ENCODE results near the gene CSRP1. TPM values are rescaled to one million over a fixed set of nuclear protein-coding genes. Genes with fewer than 3 reads are reported as not detected.

Gene CSRP1
- 453 to 628 TPM (median 468 TPM) in 5 replicates for total RNA-seq (2022; extraction: Qiagen RNA extraction; ENCODE audit: low read depth)

GRCh38 chr1:201506557-201507359, at the start of gene CSRP1:
TSS of gene CSRP1 (minus strand) at chr1:201507123. CDS start at chr1:201496303, 10,820 bp downstream.

GRCh38 chr1:201538612-201539551, 32.0 kb upstream of the CSRP1 start, which contains the start of gene NAV1:
TSS of gene NAV1 (plus strand) at chr1:201539127. CDS start at chr1:201622885, 83,758 bp downstream.

GRCh38 chr1:201468844-201469644, 37.9 kb downstream of the CSRP1 start, which contains the start of gene PHLDA3:
TSS of gene PHLDA3 (minus strand) at chr1:201469188. CDS start at chr1:201468786, 402 bp downstream.

Other genes with a start within 250 kb of the CSRP1 start
- gene PKP1, start 223.6 kb downstream of the CSRP1 start, total RNA-seq (2022; extraction: Qiagen RNA extraction; ENCODE audit: low read depth): 0.03 to 0.11 TPM in 2 of 5 replicates, not detected in the others
- gene TNNT2, start 129.4 kb downstream of the CSRP1 start, total RNA-seq (2022; extraction: Qiagen RNA extraction; ENCODE audit: low read depth): 0.13 to 0.34 TPM in 2 of 5 replicates, not detected in the others
- 0.55 to 1.1 TPM (median 0.66 TPM) in 5 replicates for gene LAD1, start 107.8 kb downstream of the CSRP1 start, total RNA-seq (2022; extraction: Qiagen RNA extraction; ENCODE audit: low read depth)
- 0.09 to 0.10 TPM in 2 of 5 replicates, not detected in the others for gene TNNI1, start 85.4 kb downstream of the CSRP1 start, total RNA-seq (2022; extraction: Qiagen RNA extraction; ENCODE audit: low read depth)
- gene PHLDA3, start 37.9 kb downstream of the CSRP1 start, total RNA-seq (2022; extraction: Qiagen RNA extraction; ENCODE audit: low read depth): 97.5 to 183 TPM (median 146 TPM) in 5 replicates
- gene NAV1, start 32.0 kb upstream of the CSRP1 start, total RNA-seq (2022; extraction: Qiagen RNA extraction; ENCODE audit: low read depth): 8.0 to 16.4 TPM (median 11.6 TPM) in 5 replicates

All from A549 treated with DMSO at 1 μM for 4 hours (cell line).